Liver (tissue), 3 donors: ENCODE data around the gene PRDM5.

Experiments
- EGR1 ChIP-seq, 2 donors: IDR thresholded peaks; 2 replicates each; pipeline ENCODE4 v1.6.1; 2016 to 2018; ENCODE audit warnings: antibody characterized with exemption in 2 of 2, low read depth in 2 of 2
- TF ChIP-seq, protein P1 (sequence below): fragments of 150-350 bp; IDR thresholded peaks from 2 replicates; pipeline ENCODE4 v1.5.1; 2017; ENCODE audit warnings: improper control_type of control experiment, low read depth, low read length; ENCODE audit not compliant: missing input control
- TF ChIP-seq, protein P2 (sequence below): IDR thresholded peaks from 2 replicates; pipeline ENCODE4 v1.6.1; 2016; ENCODE audit warnings: antibody characterized with exemption, mild to moderate bottlenecking
- donor health status: healthy.
- donor health status: healthy.

DNA sequence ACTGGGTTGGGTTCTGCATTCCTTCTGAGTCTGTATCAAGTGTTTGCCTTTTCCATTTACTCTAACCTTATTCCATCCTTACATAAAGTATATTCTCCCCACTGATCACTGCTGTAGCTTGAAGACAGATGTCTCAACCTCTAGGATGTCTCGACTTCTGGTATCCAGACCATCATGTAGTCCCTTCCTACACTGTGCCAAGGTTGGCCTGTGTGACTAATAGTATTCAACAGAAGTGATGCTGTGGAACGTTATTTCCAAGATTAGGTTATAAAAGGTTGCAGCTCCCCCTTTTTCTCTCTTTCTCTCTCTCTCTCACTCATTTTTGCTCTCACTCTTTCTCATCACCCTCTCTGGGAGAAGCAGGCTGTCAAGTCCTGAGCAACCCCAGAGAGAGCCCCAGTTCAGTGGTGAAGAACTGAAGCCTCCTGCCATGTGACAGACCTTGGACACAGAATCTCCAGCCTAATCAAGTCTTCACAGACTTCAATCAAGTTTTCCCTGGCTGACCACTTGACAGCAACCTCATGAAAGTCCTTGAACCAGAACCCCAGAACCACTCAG lies 75.4 kb downstream of the PRDM5 start:
- TF ChIP-seq, protein P1, sequence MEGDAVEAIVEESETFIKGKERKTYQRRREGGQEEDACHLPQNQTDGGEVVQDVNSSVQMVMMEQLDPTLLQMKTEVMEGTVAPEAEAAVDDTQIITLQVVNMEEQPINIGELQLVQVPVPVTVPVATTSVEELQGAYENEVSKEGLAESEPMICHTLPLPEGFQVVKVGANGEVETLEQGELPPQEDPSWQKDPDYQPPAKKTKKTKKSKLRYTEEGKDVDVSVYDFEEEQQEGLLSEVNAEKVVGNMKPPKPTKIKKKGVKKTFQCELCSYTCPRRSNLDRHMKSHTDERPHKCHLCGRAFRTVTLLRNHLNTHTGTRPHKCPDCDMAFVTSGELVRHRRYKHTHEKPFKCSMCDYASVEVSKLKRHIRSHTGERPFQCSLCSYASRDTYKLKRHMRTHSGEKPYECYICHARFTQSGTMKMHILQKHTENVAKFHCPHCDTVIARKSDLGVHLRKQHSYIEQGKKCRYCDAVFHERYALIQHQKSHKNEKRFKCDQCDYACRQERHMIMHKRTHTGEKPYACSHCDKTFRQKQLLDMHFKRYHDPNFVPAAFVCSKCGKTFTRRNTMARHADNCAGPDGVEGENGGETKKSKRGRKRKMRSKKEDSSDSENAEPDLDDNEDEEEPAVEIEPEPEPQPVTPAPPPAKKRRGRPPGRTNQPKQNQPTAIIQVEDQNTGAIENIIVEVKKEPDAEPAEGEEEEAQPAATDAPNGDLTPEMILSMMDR, result no peak
- TF ChIP-seq EGR1 (IDR thresholded peaks at IDR 0.05; ENCODE audit: low read depth in 2 of 2), result no peak
- TF ChIP-seq, protein P2, sequence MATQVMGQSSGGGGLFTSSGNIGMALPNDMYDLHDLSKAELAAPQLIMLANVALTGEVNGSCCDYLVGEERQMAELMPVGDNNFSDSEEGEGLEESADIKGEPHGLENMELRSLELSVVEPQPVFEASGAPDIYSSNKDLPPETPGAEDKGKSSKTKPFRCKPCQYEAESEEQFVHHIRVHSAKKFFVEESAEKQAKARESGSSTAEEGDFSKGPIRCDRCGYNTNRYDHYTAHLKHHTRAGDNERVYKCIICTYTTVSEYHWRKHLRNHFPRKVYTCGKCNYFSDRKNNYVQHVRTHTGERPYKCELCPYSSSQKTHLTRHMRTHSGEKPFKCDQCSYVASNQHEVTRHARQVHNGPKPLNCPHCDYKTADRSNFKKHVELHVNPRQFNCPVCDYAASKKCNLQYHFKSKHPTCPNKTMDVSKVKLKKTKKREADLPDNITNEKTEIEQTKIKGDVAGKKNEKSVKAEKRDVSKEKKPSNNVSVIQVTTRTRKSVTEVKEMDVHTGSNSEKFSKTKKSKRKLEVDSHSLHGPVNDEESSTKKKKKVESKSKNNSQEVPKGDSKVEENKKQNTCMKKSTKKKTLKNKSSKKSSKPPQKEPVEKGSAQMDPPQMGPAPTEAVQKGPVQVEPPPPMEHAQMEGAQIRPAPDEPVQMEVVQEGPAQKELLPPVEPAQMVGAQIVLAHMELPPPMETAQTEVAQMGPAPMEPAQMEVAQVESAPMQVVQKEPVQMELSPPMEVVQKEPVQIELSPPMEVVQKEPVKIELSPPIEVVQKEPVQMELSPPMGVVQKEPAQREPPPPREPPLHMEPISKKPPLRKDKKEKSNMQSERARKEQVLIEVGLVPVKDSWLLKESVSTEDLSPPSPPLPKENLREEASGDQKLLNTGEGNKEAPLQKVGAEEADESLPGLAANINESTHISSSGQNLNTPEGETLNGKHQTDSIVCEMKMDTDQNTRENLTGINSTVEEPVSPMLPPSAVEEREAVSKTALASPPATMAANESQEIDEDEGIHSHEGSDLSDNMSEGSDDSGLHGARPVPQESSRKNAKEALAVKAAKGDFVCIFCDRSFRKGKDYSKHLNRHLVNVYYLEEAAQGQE, result no peak
